PFSK-1 (cell line): ENCODE data around the gene ABCA1.

Source experiments
- POLR2AphosphoS5 ChIP-seq: IDR thresholded peaks from 2 replicates; pipeline ENCODE4 v1.6.1; 2012; ENCODE audit warnings: low read depth, mild to moderate bottlenecking, control low read depth, low read length, moderate library complexity
- SIN3A ChIP-seq: IDR thresholded peaks from 2 replicates; pipeline ENCODE4 v1.6.1; 2012; ENCODE audit warnings: mild to moderate bottlenecking, low read length, moderate library complexity, borderline replicate concordance; ENCODE audit not compliant: insufficient read depth
- TAF1 ChIP-seq: IDR thresholded peaks from 2 replicates; pipeline ENCODE4 v1.6.1; 2012; ENCODE audit warnings: low read length, control low read depth, borderline replicate concordance; ENCODE audit not compliant: insufficient read depth
- TF ChIP-seq, protein P1 (sequence below), 2 experiments: IDR thresholded peaks; 2 replicates each; pipeline versions ENCODE4 v1.6.1 to v1.8.0; 2011 to 2012; ENCODE audit warnings: low read depth in 2 of 2, low read length in 2 of 2, control low read depth in 1 of 2, inconsistent platforms in 1 of 2, mild to moderate bottlenecking in 1 of 2, moderate library complexity in 1 of 2; ENCODE audit not compliant: insufficient read depth in 1 of 2

DNA sequence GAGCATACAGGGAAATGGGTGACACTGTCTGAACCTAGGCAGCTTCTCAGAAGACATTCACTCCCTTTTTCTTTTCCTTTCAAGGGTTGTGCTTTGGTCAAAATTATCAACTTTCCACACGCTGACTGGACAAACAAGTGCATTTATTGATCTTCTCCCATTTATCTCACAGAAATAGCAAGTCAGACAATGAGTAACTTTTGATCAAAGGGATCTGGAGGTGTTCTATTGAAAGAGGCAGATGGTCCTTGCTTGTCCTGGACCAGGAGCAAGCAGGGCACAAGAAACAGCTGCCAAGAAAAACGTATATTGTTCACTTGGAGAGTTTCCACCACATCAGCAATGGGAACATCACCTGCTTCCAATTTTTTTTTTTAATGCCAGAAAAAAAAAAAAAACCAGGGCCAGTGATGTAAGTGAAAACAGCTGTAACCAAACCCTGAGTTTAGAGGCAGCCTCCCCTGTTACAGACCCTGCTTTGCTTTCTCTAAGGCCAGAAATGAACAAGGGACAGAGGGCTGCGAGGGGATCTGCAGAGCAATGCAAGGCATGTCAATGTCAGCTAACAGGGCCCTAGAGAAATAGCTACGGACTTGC is 84.2 kb downstream of the ABCA1 start:
- no peak for TF ChIP-seq POLR2AphosphoS5
- TF ChIP-seq, protein P1, sequence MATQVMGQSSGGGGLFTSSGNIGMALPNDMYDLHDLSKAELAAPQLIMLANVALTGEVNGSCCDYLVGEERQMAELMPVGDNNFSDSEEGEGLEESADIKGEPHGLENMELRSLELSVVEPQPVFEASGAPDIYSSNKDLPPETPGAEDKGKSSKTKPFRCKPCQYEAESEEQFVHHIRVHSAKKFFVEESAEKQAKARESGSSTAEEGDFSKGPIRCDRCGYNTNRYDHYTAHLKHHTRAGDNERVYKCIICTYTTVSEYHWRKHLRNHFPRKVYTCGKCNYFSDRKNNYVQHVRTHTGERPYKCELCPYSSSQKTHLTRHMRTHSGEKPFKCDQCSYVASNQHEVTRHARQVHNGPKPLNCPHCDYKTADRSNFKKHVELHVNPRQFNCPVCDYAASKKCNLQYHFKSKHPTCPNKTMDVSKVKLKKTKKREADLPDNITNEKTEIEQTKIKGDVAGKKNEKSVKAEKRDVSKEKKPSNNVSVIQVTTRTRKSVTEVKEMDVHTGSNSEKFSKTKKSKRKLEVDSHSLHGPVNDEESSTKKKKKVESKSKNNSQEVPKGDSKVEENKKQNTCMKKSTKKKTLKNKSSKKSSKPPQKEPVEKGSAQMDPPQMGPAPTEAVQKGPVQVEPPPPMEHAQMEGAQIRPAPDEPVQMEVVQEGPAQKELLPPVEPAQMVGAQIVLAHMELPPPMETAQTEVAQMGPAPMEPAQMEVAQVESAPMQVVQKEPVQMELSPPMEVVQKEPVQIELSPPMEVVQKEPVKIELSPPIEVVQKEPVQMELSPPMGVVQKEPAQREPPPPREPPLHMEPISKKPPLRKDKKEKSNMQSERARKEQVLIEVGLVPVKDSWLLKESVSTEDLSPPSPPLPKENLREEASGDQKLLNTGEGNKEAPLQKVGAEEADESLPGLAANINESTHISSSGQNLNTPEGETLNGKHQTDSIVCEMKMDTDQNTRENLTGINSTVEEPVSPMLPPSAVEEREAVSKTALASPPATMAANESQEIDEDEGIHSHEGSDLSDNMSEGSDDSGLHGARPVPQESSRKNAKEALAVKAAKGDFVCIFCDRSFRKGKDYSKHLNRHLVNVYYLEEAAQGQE (IDR thresholded peaks at IDR 0.05; ENCODE audit: insufficient read depth in 1 of 2, low read depth in 2 of 2, low read length in 2 of 2): no peak
- TF ChIP-seq SIN3A: no peak
- no peak for TF ChIP-seq TAF1
